HG02840 (cell line): Measurements from ENCODE around the gene SALL2.

Experiments
- ATAC-seq: cut with Tn5 transposase; IDR thresholded peaks from one replicate; pipeline ENCODE4 v1.9.1; 2021; ENCODE audit warnings: mild to moderate bottlenecking, moderate library complexity, moderate number of reproducible peaks; ENCODE audit not compliant: unreplicated experiment, low FRiP score

The SALL2 gene

GRCh38 chr14:21528381-21529348 is 2.5 kb upstream of the SALL2 start:
- ATAC-seq = no peak

GRCh38 chr14:21527318-21527679 is 1.2 kb upstream of the SALL2 start:
- no peak for ATAC-seq

GRCh38 chr14:21526672-21527317 is 649 bp upstream of the SALL2 start:
- ATAC-seq = no peak

DNA sequence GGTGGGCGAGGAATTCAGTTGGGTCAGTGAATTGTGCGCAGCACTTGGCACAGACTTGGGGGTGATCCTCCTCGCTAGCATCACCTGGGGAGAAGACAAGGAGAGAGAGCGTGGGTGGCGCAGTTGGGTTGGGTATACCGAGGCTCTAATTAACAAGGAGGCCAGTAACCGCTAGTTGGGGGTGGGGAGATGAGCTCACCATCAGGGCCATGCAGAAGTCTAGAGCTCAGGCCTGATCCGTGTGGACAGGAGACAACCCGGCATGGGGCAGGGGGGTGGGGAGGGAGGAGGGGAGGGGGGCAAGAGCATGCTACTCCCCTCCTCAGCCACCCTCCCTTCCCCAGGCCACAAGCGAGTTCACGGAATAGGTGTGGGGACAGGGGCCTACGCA is 580 bp downstream of the SALL2 start:
- ATAC-seq = no peak

DNA sequence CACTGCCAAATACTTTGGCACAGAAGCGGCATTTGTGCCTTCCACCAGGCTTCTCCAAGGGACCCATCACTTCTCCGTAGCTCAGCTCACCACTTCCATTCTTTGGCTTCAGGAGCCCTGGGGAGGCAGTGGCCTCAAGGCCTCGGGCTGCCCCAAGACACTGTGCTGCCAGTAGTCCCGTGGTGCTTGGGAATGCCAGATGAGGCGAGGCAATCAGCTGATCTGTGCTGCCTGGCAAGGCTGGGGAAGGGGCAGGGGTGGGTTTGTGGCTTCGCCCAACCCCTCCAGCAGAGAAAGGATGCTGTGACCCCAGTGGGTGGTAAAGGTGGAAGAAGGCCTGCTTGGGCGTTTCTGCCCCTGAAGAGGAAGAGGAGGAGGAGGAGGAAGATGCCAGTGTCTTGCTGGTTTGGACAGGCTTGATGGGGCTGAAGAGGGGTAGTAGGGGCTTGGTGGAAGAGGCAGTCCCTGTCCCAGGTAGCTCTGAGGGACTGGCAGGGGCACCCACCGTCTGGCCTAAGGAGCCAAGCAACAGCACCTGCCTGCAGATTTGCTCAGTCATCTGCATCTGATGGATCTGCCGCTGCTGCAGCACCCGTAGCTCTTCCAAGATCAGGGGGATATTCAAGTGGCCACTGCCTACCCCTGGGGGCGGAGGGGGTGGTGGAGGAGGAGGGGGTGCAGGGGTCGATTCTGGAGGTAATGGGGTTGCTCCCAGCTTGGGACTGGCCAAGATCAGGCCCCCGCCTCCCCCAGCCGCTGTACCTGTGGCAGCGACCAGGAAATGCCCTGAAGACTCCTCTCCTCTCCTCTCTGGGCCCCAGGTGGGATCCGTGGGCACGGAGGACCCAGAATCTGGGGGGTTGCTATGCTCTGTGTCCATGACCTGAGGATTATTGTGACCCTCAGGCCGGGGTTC is 1.3 kb downstream of the SALL2 start:
- no peak for ATAC-seq

DNA sequence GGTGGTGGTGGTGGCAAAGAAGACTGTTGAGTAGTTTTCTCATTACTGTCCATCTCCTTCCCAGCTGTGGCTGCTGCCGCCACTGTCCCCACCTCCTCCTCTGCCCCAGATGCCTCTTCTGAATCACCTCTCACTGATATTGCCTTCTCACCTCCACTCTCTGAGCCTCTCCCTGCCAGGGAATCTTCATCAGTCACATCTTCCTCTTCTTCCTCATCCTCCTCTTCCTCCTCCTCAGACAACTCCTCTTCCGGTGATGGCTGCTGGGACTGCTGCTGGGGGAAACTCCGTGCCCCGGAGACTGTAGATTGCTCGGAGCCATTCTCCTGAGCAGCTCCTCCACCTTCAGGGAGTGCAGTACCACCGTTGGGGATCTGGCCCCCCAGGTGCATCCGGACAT is 2.9 kb downstream of the SALL2 start:
- no peak for ATAC-seq

DNA sequence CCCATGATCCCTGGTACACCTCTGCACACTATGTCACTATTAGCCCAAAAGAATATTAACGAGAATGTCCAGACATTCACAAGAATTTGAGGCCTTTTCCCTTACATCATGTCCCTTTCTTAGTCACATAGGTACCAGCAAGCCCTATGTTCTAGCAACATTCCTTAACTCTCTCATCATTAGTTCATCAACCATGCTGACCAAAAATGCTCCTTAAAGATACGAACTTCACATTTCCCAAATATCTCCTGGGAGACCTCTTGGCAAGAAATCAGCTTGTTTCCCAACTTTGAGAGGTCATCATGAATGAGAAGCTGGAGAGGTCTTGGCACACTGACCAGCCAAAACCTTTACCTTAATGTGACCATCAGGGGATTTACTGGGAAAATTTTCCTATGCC is 4.6 kb downstream of the SALL2 start:
- ATAC-seq = no peak

- no peak for ATAC-seq
Measured at GRCh38 chr14:21520767-21521166, 5.4 kb downstream of the SALL2 start.

DNA sequence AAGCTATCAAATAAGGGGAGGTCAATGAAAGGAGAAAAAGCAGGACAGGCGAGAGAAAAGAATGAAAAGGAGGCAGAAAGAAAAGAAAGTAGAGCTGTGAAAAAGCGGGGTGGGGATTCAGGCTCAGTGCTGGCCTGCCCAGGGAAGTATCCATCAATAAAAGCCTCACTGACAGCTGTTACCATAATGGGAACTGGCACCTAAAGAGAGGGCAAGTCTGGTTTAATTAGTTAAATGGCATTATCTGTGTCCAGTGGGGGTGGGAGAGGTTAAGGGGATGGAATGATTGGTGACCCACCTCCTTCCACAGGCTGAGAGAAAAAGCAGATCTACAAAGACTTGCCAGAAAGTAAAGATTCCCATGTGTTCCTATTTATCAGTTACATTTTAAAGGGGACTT is 7.4 kb downstream of the SALL2 start:
- ATAC-seq = no peak

DNA sequence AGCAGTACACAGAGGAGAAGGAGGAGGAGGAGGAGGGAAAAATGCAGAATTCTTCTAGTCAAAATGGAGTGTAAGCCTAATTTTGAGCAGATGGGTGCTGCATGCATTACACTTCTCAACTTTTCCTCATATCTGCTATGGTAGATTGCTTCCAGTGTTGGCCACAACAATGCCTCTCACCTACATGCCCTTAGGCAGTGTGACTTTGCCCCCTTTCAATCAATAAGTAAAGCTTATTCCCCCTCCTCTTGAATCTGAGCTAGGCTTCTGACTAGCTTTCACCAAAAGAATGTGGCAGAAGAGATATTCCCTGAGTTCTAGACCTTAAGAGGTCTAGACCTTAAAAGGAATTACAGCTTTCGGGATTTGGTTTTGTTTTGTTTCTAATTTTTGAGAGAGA is 11.8 kb downstream of the SALL2 start:
- ATAC-seq = no peak

DNA sequence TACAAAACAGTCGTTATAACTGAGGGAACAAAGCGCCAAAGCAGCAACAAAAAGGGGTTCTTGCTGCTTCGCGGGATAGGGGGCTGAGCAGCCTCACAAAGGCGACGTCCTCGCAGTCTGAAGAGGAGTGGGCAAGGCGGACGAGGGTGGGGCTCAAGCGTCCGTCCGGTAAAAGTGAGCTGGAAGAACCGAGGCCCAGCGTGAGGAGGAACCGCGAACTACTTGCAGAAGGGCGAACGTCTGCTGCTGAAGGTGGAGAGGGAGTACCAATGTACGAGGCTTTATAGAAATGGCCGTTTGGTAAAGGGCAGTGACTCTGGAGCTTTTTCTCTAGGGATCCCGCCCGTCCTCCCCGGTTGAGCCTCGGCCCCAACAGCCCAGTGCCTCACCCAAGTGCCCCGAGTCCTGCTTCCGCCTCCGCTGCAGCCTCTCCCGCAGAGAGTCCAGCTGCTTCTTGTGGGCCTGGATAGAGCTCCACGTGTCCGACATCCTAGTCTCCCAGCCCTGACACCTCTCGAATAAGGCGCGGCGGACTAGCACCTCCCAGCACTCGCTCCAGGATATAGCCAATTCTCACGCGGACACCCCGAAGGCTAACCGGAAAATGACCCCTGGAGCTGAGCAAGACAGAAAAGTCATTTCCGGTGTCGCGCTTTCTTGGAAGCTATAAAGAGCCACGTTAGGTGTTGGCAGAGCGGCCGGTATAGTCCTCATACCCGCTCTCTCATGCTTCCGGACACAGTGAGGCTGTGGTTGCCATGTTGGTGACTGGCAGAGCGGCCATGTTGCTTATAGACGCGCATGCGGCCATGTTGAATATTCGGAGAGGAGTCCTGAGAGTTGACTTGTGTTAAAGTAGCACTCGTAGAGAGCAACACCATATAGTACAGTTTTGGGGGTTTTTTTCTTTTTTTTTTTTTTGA is 15.2 kb downstream of the SALL2 start, which contains the start of gene METTL3:
METTL3 (minus strand) TSS at position 606 of the 923 bp plus-strand sequence; CDS start at position 489, 117 bp downstream.
- ATAC-seq = peak; percentile 97

DNA sequence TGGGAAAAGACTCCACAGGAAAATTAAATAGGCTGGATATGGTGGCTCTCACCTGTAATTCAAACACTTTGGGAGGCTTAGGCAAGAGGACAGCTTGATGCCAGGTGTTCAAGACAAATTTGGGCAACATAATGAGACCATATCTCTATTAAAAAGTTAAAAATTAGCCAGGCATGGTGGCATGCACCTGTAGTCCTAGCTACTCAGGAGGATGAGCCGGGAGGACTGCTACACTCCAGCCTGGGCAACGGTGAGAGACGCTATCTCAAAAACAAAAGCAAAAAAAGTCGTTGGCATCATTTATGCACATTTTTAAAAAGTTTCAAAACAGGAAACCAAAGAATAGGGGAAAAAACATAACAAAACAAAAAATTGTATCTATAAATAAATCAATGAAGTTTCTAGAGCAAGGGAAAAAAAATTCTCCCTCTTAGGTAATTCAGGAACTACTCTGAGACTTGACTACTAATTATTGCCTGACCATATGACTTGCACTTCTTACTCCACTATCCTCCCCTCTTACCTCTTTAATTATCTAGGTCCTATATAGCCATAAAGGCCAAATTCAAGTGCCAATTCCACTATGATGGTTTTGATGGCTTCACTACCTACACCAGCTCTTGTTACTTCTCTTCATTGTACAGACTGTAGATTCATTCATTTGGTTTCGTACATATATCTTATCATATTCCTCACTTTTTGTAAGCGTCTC is 16.6 kb downstream of the SALL2 start:
- ATAC-seq = no peak

DNA sequence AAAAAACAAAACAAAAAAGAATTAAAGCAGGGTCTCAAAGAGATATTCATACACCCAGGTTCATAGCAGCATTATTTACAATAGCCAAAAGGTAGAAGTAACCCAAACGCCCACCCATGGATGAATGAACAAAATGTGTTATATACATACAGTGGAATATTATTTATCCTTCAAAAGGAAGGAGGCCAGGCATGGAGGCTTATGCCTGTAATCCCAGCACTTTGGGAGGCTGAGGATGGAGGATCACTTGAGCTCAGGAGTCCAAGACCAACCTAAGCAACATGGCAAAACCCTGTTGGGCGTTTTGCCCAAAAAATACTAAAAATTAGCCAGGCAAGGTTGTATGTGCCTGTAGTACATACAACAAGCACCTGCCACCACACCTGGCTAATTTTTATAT is 19.6 kb downstream of the SALL2 start:
- ATAC-seq = no peak

DNA sequence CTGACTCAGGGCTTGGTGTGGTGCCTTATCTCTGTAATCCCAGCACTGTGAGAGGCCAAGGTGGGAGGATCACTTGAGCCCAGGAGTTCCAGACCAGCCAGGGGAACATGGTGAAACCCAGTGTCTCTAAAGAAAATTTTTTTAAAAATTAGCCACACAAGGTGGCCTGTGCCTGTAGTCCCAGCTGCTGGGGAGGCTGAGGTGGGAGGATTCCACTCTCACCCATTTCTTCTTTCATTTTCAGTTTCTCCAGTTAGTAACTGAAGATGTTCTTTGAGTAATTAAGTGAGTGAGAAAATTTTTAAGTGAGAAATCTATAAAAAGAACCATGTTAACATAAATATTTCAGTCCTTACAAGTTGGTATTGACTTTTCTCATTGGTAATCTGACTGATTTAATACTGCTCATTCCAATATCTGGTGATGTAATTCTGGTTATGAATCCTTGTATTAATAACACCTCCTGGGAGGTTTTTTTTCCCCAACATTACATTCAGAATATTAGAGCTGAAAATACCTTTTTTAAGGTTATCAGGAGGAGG is 21.1 kb downstream of the SALL2 start:
- ATAC-seq = peak; percentile 78

DNA sequence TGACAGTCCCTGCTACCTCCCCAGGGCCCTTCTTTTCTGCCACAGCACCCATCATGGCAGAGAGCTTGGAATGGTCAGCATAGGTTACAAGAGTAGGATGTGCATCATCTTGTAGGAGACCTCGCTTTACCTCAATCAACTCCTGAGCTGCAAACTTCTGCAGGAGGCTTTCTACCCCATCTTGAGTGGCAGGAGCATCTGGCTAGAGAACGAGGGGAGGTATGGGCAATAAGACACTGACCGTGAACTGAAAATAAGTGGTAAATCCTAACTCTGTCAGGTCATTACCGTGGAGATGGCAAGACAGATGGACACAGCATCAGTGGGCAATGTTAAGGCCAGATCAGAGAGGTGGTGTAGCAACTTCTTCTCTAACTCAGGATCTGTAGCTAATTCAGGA is 22.8 kb downstream of the SALL2 start:
- no peak for ATAC-seq

DNA sequence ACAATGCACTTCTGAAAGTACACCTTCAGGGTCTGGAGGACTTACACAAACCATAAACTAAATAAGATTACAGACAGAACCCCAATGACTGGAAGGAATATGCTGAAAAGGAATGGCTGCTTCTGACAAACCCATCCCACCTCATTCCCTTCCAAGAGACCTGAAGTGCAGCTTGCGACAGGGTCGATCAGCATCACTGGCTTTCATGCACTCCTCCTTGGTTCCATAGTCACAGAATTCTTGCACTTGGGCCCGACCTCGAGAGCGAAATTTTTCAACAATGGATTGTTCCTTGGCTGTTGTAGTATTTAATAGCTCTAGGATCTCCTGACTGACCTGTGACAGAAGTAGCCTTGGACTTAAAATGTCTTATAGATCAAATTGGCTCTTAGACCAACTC is 24.6 kb downstream of the SALL2 start:
- ATAC-seq = no peak

- no peak for ATAC-seq
Measured at GRCh38 chr14:21498540-21499526, 27.3 kb downstream of the SALL2 start.

- ATAC-seq = no peak
Measured at GRCh38 chr14:21496453-21496852, 29.7 kb downstream of the SALL2 start.
